ENCODE data around the gene CDADC1.
"Not testable (repeated sequence)": the region's sequence is repeated elsewhere in the genome, so short reads cannot be mapped to it uniquely, and the experiment has no call there.

CDADC1 gene

DNA sequence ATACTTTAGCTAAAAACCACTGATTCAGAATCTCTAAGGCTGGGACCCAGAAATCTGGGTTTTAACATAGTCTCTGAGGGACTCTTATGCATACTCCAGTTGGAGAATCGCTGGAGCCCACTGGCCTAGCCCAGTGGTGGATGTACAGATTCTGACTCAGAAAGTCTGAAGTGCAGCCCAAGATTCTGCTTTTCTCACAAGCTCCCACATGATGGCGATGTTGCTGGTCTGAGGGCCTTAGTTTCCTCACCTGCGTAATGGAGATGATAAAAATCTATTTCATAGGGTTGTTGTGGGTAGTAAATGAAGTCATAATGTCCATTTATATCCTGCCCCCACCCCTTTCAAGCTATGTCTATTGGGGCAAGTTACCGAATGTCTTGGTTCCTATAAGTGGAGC, 7.7 kb upstream of the CDADC1 start:
- peak; percentile 72 for DNase-seq

- no peak for DNase-seq
These were observed 6.4 kb upstream of the CDADC1 start for GRCh38 chr13:49241296-49241695.

DNA sequence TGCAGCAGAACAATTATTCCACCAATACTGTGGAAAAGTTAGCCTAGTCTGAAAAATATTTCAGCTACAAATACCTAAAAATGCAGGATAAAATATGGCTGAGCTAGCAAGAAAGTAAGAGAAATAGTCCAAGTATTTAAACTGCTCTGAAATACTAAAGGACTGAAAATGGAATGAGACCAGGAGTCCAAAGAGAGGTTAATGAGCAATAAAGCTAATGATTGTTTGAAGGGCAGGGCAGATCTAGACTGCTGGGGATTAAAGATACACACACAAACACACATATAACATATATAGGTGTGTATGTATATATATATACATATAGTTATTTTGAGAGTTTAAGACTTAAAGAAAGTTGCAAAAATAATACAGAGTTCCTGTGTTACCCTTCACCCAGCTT, 2.6 kb upstream of the CDADC1 start:
- DNase-seq, result no peak

- peak; percentile 39 for DNase-seq
These were observed 679 bp upstream of the CDADC1 start for GRCh38 chr13:49246850-49247642.

DNA sequence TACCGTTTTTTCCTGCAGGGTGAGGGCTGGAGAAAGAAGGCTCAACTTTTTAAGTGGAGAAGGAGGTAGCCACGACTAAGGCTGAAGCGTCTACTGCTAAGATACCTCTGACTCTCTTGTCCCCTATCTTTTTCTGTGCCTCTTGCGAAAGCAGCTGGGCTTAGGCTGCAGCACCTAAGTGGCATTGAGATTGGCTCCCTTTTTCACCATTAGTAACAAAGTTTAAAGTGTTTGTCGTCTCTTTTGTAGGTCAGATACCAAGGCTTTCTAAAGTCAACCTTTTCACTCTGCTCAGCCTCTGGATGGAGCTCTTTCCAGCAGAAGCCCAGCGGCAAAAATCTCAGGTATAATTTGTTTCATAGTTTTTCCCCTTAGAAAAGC, 887 bp downstream of the CDADC1 start:
- peak; percentile 53 for DNase-seq

- DNase-seq, result peak; percentile 33
These were observed 3.6 kb downstream of the CDADC1 start for GRCh38 chr13:49251326-49251725.

- DNase-seq, result peak; percentile 69
These were observed 5.6 kb downstream of the CDADC1 start for GRCh38 chr13:49253310-49253709.

DNA sequence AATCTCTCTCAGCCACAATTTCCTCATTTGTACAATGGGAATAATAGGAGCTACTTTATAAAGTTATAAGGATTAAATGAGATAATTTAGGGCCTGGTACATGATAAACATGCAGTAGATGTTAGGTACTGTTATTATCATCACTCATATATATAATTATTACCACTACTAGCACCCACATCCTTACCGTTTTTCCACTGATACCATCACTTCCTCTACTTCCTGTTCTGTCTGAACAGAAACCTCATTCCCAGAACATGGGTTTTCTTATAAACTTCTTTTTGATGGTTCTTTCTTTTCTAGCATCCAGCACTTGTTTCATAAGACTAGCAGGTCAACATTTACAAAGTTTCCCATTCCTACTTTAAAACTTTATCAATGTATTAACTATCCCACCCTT, 6.3 kb downstream of the CDADC1 start:
- peak; percentile 65 for DNase-seq

- DNase-seq, result no peak
These were observed 9.1 kb downstream of the CDADC1 start for GRCh38 chr13:49256841-49257240.

GRCh38 chr13:49258089-49258796, 10.5 kb downstream of the CDADC1 start:
- peak; percentile 31 for DNase-seq

DNA sequence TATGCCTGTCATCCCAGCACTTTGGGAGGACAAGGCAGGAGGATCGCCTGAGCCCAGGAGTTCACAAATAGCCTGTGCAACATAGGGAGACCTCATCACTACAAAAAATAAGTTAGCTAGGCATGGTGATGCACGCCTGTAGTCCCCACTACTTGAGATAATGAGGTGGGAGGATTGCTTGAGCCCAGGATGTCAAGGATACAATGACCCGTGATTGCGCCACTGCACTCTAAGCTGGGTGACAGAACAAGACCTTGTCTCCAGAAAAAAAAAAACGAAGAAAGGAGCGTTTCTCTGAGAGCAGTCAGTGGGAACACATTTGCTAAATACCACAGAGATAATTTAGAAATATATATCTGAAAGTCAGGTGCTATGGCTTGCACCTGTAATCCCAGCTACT, 11.9 kb downstream of the CDADC1 start:
- no peak for DNase-seq

DNA sequence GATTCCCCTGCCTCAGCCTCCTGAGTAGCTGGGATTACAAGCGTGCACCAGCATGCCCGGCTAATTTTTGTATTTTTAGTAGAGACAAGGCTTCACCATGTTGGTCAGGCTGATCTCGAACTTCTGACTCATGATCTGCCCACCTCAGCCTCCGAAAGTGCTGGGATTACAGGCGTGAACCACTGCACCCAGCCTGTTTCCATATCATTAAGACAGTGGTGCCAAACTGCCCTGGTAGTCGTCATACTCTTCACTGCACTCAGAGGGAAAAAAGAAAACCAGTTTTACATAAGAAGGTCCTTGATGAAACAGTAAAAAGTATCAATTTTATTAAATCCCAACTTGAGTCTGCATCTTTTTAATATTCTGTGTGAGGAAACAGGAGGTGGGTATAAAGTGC, 14.9 kb downstream of the CDADC1 start:
- DNase-seq, result no peak

DNA sequence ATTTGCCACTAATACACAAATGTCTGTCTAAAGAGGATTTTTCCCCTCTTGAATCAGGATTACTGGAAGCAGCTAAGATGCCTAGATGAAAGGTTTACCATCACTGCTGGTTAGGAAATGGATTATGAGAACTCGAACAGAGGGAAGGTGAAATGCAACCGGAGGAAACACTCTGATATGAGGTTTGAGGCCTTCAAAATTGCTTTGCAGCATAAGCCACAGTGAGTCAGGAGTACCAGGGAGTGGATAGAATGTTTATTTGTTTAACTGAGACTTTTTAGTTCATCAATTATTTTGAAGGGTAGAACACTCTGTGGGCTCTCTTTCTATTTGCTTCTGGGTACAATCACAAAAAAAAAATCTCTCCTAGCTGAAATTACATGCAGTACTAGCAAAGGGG, 18.1 kb downstream of the CDADC1 start:
- DNase-seq, result peak; percentile 23

DNA sequence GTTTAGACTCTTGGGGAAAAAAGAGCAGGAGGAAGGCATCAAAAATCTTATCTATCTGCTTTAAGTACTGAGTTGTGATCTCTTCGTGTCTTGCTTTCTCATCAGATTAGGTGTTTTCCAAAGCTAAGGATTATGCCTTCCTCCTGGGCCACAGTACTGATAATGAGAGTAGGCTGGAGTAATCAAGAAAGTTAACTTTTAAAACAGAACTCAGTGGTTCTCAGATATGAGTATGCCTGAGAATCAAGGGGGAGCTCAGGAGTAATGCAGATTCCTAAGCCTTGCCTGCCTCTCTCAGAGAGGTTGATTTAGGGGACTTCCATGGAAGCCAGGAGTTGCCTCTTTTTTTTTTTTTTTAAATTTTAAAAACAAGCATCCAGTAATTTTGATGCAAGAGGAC, 23.5 kb downstream of the CDADC1 start:
- no peak for DNase-seq

- no peak for DNase-seq
These were observed 24.6 kb downstream of the CDADC1 start for GRCh38 chr13:49272296-49272695.

DNA sequence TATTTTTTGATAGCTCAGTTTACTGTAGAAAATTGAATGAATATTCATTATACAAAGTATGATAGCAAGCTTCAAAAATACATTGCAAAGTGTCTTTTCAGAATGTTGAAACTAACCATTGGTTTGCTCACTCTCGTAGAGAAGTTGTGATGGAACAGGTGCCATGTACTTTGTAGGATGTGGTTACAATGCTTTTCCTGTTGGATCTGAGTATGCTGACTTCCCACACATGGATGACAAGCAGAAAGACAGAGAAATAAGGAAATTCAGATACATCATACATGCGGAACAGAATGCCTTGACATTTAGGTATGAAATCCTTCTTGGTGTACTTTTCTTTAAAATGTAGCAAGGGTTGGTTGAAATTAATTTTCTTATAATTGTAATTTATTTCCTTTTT, 30.5 kb downstream of the CDADC1 start:
- no peak for DNase-seq

- DNase-seq, result no peak
These were observed 31.4 kb downstream of the CDADC1 start for GRCh38 chr13:49279112-49279511.

DNA sequence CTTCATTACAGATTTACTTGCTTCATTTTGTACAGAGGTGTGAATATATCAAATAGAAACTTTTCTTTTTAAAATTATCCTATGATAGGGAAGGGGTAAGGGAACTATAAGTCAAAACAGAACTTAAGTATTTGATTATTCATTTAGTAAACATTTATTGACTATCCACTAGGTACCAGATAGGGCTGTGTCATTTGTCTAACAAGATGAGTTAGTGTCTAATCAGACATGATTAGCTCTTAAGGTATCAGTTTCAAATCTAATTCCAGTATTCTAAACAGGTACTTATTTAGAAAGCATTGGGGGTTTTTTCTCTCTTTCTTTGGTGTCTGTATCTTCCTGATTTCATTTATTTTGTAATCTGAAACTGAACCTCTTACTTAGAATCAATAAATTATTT, 32.2 kb downstream of the CDADC1 start:
- DNase-seq, result no peak

- DNase-seq, result no peak
These were observed 40.3 kb downstream of the CDADC1 start for GRCh38 chr13:49287995-49288394.

GRCh38 chr13:49288458-49288857, 40.7 kb downstream of the CDADC1 start:
- DNase-seq, result no peak

GRCh38 chr13:49292742-49293486, 45.2 kb downstream of the CDADC1 start:
- peak; percentile 85 for DNase-seq

- not testable (repeated sequence) for DNase-seq
These were observed 47.0 kb downstream of the CDADC1 start for GRCh38 chr13:49294723-49295122.

- no peak for DNase-seq
These were observed 47.5 kb downstream of the CDADC1 start for GRCh38 chr13:49295244-49295643.

GRCh38 chr13:49296659-49297058, 48.9 kb downstream of the CDADC1 start:
- DNase-seq, result no peak
